Fibroblast of lung (primary cell): ENCODE results near the gene DHX36. TPM values are rescaled to one million over a fixed set of nuclear protein-coding genes. Genes with fewer than 3 reads are reported as not detected.

Experiments
- DNase-seq, 2 donors: peaks; one replicate each; pipeline versions ENCODE4 v3.0.0 to v3.0.0-alpha.2; 2010; ENCODE audit warnings: low read depth in 2 of 2
- H2AFZ ChIP-seq: 2 replicates; pipeline ENCODE4 v1.5.1; 2012; ENCODE audit warnings: low read length, control low read depth, inconsistent platforms
- H3K27ac ChIP-seq: 2 replicates; pipeline ENCODE4 v1.5.1; 2011; ENCODE audit warnings: low read length, control low read depth; ENCODE audit not compliant: insufficient read depth
- H3K27me3 ChIP-seq: 2 replicates; pipeline ENCODE4 v1.5.1; 2011; ENCODE audit warnings: mild to moderate bottlenecking, low read length; ENCODE audit not compliant: control insufficient read depth, insufficient read depth
- H3K36me3 ChIP-seq: 2 replicates; pipeline ENCODE4 v1.5.1; 2011; ENCODE audit warnings: low read length; ENCODE audit not compliant: control insufficient read depth, insufficient read depth
- H3K4me1 ChIP-seq: 2 replicates; pipeline ENCODE4 v1.5.1; 2011; ENCODE audit warnings: low read length; ENCODE audit not compliant: control insufficient read depth, insufficient read depth; ENCODE audit errors: extremely low read depth
- H3K4me2 ChIP-seq: 2 replicates; pipeline ENCODE4 v1.5.1; 2011; ENCODE audit warnings: low read length, control low read depth; ENCODE audit not compliant: insufficient read depth; ENCODE audit errors: extremely low read depth
- H3K4me3 ChIP-seq, 4 experiments: fragments of 200-600 bp in 1 of 4; sonication (generic) in 1 of 4; replicated peaks in 1 of 4; 2 replicates each; pipeline ENCODE4 v1.5.1; 2011 to 2016; ENCODE audit warnings: low read length in 4 of 4, low read depth in 3 of 4, mild to moderate bottlenecking in 3 of 4, control low read depth in 2 of 4, inconsistent platforms in 1 of 4, mixed read lengths in 1 of 4; ENCODE audit not compliant: insufficient read depth in 1 of 4; ENCODE audit errors: control extremely low read depth in 1 of 4
- H3K79me2 ChIP-seq: 2 replicates; pipeline ENCODE4 v1.5.1; 2012; ENCODE audit warnings: mild to moderate bottlenecking, low read length, inconsistent platforms; ENCODE audit not compliant: control insufficient read depth, insufficient read depth
- H3K9ac ChIP-seq: 2 replicates; pipeline ENCODE4 v1.5.1; 2011; ENCODE audit warnings: mild to moderate bottlenecking, low read length, control low read depth; ENCODE audit not compliant: insufficient read depth
- H3K9me3 ChIP-seq: 2 replicates; pipeline ENCODE4 v1.5.1; 2012; ENCODE audit warnings: low read depth, low read length; ENCODE audit not compliant: control insufficient read depth, insufficient read depth
- H4K20me1 ChIP-seq: 2 replicates; pipeline ENCODE4 v1.5.1; 2011; ENCODE audit warnings: low read length; ENCODE audit not compliant: control insufficient read depth, insufficient read depth; ENCODE audit errors: extremely low read depth
- EZH2 ChIP-seq: IDR thresholded peaks from 2 replicates; pipeline ENCODE4 v1.5.1; 2012; ENCODE audit warnings: low read length, control low read depth, mild to moderate bottlenecking; ENCODE audit errors: missing control alignments
- polyA plus RNA-seq, 2 donors: library from polyadenylated mRNA; depleted of rRNA in 1 of 2; stranded (reverse) in 1 of 2; unstranded in 1 of 2; fragments of >200 nt; gene quantifications; 2 replicates each; pipeline ENCODE4 v1.2.1, GENCODE V29; 2011 to 2012; ENCODE audit warnings: missing spikeins in 1 of 2
- total RNA-seq: library from RNA; depleted of rRNA; stranded (reverse); fragments of >200 nt; gene quantifications from 2 replicates; pipeline ENCODE4 v1.2.1, GENCODE V29; 2014
- TF ChIP-seq, protein P1 (sequence below), 2 donors: IDR thresholded peaks in 1 of 2; conservative IDR thresholded peaks in 1 of 2; 1 replicate in 1 of 2; 2 replicates in 1 of 2; pipeline ENCODE4 v1.5.1; 2011 to 2012; ENCODE audit warnings: low read length in 2 of 2, control low read depth in 1 of 2, inconsistent platforms in 1 of 2, low read depth in 1 of 2, mild to moderate bottlenecking in 1 of 2

Gene DHX36
- total and polyA plus RNA-seq, 2 donors (not counting 1 experiment from before 2014, with no cell fraction given) = 54.0 to 55.2 TPM

DNA sequence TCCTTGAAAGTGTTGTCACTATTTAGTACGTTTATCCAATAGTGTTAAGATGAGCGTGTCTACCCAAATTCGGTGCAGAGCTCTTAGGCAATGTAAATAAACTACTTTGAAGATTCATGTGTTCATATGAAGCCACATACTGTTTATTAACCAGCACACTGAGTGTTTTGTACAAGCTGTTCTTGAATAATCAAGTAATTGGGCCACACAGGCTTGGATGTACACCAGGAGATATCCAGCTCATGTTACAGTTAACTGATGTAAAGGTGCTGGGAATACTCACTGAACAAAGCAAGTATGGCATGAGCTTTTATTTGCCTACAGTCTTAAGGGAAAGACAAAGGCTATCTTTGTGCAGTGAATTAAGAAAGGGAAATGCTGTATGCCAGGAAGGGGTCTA, 632 bp upstream of the DHX36 start:
- no peak overlapping the region for H3K27ac ChIP-seq
- peaks cover 43% of the 10 kb centered on the region for H3K79me2 ChIP-seq
- peak overlapping the region in 3 of 4 experiments; percentile 65 to 100 (median 78) for H3K4me3 ChIP-seq
- H3K36me3 ChIP-seq = no peaks in the 10 kb centered on the region
- H2AFZ ChIP-seq = peak overlapping the region; percentile 92
- H3K4me2 ChIP-seq = no peak overlapping the region
- no peaks in the 10 kb centered on the region for H3K9me3 ChIP-seq
- no peaks in the 10 kb centered on the region for H4K20me1 ChIP-seq
- H3K9ac ChIP-seq = no peak overlapping the region
- peak in 1 of 2 donors; percentile 2 for DNase-seq
- H3K4me1 ChIP-seq = no peaks in the 10 kb centered on the region
- no peak for TF ChIP-seq EZH2
- H3K27me3 ChIP-seq = no peaks in the 10 kb centered on the region

DNA sequence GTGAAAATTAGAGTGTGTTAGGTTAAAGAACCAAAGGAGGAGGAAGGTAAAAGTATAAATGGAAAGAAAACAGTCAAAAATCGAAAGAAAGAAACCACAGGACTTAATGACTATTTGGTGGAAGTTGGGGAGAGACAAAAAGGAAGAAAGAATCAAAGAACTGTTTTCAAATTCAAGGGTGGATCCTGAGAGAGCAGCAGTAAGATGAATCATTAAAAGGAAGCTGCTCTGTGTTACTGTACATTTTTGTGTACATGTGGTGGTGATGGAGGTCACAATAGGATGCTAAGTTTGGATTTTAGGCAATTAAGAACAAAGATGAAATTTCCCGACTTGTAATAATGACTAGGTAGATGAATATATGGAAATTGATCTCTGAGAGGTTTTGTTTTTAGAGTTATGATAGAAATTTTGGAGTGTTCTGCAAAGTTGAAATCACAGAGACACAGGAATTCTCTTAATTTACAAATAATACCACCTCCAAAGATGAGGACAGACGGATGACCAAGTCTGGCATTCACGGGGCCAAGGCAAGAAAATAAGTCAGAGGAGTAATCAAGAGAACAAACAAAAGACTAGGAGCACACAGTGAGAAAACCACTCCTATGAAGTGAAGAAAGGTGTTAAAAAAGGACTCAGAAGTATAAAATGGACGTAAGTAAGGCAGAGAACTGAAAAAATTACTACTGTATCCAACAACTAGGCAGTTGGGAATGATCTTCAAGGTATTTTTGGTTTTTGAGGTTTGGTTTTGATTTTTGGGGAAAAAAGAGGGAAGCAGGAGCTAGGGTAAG, 7.1 kb downstream of the DHX36 start:
- Histone ChIP-seq H3K27me3 (no peaks in the 10 kb centered on the region), H3K79me2 (peaks cover 64% of the 10 kb centered on the region), H3K9me3 (no peaks in the 10 kb centered on the region), H3K36me3 (peaks cover 2% of the 10 kb centered on the region), H3K4me1 (peaks cover 3% of the 10 kb centered on the region), H3K4me2 (no peak overlapping the region), H2AFZ (no peak overlapping the region), H3K4me3 (no peak overlapping the region), H3K9ac (no peak overlapping the region), H3K27ac (no peak overlapping the region), H4K20me1 (no peaks in the 10 kb centered on the region)
- DNase-seq = peak in 1 of 2 donors; percentile 7
- TF ChIP-seq EZH2 = no peak
- TF ChIP-seq, protein P1, sequence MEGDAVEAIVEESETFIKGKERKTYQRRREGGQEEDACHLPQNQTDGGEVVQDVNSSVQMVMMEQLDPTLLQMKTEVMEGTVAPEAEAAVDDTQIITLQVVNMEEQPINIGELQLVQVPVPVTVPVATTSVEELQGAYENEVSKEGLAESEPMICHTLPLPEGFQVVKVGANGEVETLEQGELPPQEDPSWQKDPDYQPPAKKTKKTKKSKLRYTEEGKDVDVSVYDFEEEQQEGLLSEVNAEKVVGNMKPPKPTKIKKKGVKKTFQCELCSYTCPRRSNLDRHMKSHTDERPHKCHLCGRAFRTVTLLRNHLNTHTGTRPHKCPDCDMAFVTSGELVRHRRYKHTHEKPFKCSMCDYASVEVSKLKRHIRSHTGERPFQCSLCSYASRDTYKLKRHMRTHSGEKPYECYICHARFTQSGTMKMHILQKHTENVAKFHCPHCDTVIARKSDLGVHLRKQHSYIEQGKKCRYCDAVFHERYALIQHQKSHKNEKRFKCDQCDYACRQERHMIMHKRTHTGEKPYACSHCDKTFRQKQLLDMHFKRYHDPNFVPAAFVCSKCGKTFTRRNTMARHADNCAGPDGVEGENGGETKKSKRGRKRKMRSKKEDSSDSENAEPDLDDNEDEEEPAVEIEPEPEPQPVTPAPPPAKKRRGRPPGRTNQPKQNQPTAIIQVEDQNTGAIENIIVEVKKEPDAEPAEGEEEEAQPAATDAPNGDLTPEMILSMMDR (conservative IDR thresholded peaks at IDR 0.05 in 1 of 2, IDR thresholded peaks at IDR 0.05 in 1 of 2; ENCODE audit: low read depth in 1 of 2, low read length in 2 of 2) = no peak

DNA sequence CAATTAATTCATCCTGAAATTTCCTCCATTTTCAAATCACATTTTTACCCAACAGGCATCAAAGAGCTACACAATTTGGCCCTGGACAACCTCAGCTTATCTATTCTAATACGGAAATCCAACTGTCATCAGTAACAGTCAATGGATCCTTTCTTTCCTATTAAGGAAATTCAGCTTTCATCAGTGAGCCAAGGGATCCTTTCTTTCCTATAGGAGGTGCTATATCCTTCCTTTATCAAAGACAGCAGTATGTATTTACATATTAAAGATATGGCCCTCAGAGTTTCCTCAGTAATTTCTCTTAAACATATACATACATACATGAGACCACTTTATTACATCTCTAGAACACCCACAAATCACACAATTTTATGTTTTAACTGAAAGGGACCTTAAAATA, 10.1 kb downstream of the DHX36 start:
- no peak overlapping the region for H3K4me3 ChIP-seq
- no peaks in the 10 kb centered on the region for H4K20me1 ChIP-seq
- no peak overlapping the region for H3K4me2 ChIP-seq
- no peak for DNase-seq
- TF ChIP-seq EZH2 = no peak
- TF ChIP-seq, protein P1 (conservative IDR thresholded peaks at IDR 0.05 in 1 of 2, IDR thresholded peaks at IDR 0.05 in 1 of 2; ENCODE audit: low read depth in 1 of 2, low read length in 2 of 2) = no peak
- no peaks in the 10 kb centered on the region for H3K9me3 ChIP-seq
- peaks cover 2% of the 10 kb centered on the region for H3K36me3 ChIP-seq
- no peak overlapping the region for H3K9ac ChIP-seq
- H3K27me3 ChIP-seq = no peaks in the 10 kb centered on the region
- H3K79me2 ChIP-seq = peaks cover 35% of the 10 kb centered on the region
- no peak overlapping the region for H3K27ac ChIP-seq
- H2AFZ ChIP-seq = no peak overlapping the region
- peaks cover 3% of the 10 kb centered on the region for H3K4me1 ChIP-seq
